Tibial nerve (tissue), 3 donors: ENCODE measurements around the gene SLAMF8.

Source experiments
- CTCF ChIP-seq, 5 experiments: fragments of 200-600 bp in 3 of 5; fragments of 450-650 bp in 2 of 5; sonication (generic) in 3 of 5; IDR thresholded peaks; one replicate each; pipeline ENCODE4 v1.5.1; 2016 to 2019; ENCODE audit warnings: antibody characterized with exemption in 5 of 5, mild to moderate bottlenecking in 3 of 5, moderate library complexity in 2 of 5
- POLR2A ChIP-seq, 2 donors: fragments of 450-650 bp; IDR thresholded peaks; one replicate each; pipeline ENCODE4 v1.6.1; 2017; ENCODE audit warnings: antibody characterized with exemption in 2 of 2, mild to moderate bottlenecking in 2 of 2, moderate library complexity in 2 of 2

GRCh38 chr1:159867664-159868026 is 41.0 kb downstream of the SLAMF8 start:
- TF ChIP-seq POLR2A (IDR thresholded peaks at IDR 0.05) (no peak), CTCF (IDR thresholded peaks at IDR 0.05) (no peak)
